SK-N-SH treated with all-trans-retinoic acid at 6 μM for 48 hours (cell line): ENCODE data around the gene PRKAA2.
A peak's percentile ranks its signal among the peaks of the same experiment; 100 is the strongest.

Experiments
- ATAC-seq: fragments of 200-7000 bp; cut with Tn5 transposase; 3 replicates; pipeline ENCODE4 v1.9.1; 2020; ENCODE audit warnings: mild to moderate bottlenecking, moderate library complexity
- ARNTL ChIP-seq: fragments of 450-650 bp; formaldehyde crosslinking; IDR thresholded peaks from 2 replicates; pipeline ENCODE4 v1.5.0; 2020; ENCODE audit warnings: low read depth, mild to moderate bottlenecking, moderate library complexity, borderline replicate concordance
- BACH2 ChIP-seq: fragments of 250-450 bp; sonication (Bioruptor Pico); IDR thresholded peaks from 2 replicates; pipeline ENCODE4 v1.9.0; 2021; ENCODE audit warnings: mild to moderate bottlenecking, borderline replicate concordance
- CSDC2 ChIP-seq: fragments of 250-450 bp; sonication (Bioruptor Pico); IDR thresholded peaks from 2 replicates; pipeline ENCODE4 v1.5.0; 2020; ENCODE audit warnings: mild to moderate bottlenecking, moderate library complexity
- ESRRG ChIP-seq: fragments of 250-450 bp; sonication (Bioruptor Pico); IDR thresholded peaks from 2 replicates; pipeline ENCODE4 v1.6.1; 2021; ENCODE audit warnings: mild to moderate bottlenecking
- GLIS3 ChIP-seq: fragments of 250-450 bp; sonication (Bioruptor Pico); IDR thresholded peaks from 2 replicates; pipeline ENCODE4 v1.5.0; 2020; ENCODE audit warnings: mild to moderate bottlenecking, moderate library complexity
- ISL1 ChIP-seq: fragments of 250-450 bp; sonication (Bioruptor Pico); IDR thresholded peaks from 2 replicates; pipeline ENCODE4 v2.1.2; 2022; ENCODE audit warnings: mild to moderate bottlenecking, moderate library complexity
- OSR1 ChIP-seq: fragments of 250-450 bp; sonication (Bioruptor Pico); IDR thresholded peaks from 2 replicates; pipeline ENCODE4 v1.8.0; 2022; ENCODE audit warnings: moderate library complexity, mild to moderate bottlenecking, inconsistent platforms
- PPARA ChIP-seq: fragments of 250-450 bp; sonication (Bioruptor Pico); IDR thresholded peaks from 2 replicates; pipeline ENCODE4 v1.5.0; 2020; ENCODE audit warnings: mild to moderate bottlenecking, borderline replicate concordance
- RARB ChIP-seq: fragments of 250-450 bp; sonication (Bioruptor Pico); IDR thresholded peaks from 2 replicates; pipeline ENCODE4 v1.8.0; 2021; ENCODE audit warnings: mild to moderate bottlenecking, moderate library complexity
- SNAI2 ChIP-seq: fragments of 250-450 bp; sonication (Bioruptor Pico); IDR thresholded peaks from 2 replicates; pipeline ENCODE4 v1.5.0; 2020; ENCODE audit warnings: mild to moderate bottlenecking, moderate library complexity
- TCF4 ChIP-seq: fragments of 250-450 bp; sonication (Bioruptor Pico); IDR thresholded peaks from 2 replicates; pipeline ENCODE4 v1.8.0; 2021; ENCODE audit warnings: mild to moderate bottlenecking, moderate library complexity, borderline replicate concordance
- TOX ChIP-seq: fragments of 250-450 bp; sonication (Bioruptor Pico); IDR thresholded peaks from 2 replicates; pipeline ENCODE4 v1.8.0; 2021; ENCODE audit warnings: mild to moderate bottlenecking, moderate library complexity, borderline replicate concordance
- ZC3H10 ChIP-seq: fragments of 250-450 bp; sonication (Bioruptor Pico); IDR thresholded peaks from 2 replicates; pipeline ENCODE4 v1.5.1; 2021; ENCODE audit warnings: mild to moderate bottlenecking, moderate library complexity
- ZFP3 ChIP-seq: fragments of 250-450 bp; sonication (Bioruptor Pico); IDR thresholded peaks from 2 replicates; pipeline ENCODE4 v1.5.0; 2020; ENCODE audit warnings: mild to moderate bottlenecking, moderate library complexity
- ZFP30 ChIP-seq: fragments of 450-650 bp; formaldehyde crosslinking; IDR thresholded peaks from 2 replicates; pipeline ENCODE4 v1.5.0; 2022; ENCODE audit warnings: mild to moderate bottlenecking, moderate library complexity
- ZNF565 ChIP-seq: fragments of 450-650 bp; formaldehyde crosslinking; conservative IDR thresholded peaks from 2 replicates; pipeline ENCODE4 v1.5.0; 2020; ENCODE audit warnings: low read depth, mild to moderate bottlenecking, moderate library complexity
- ZNF70 ChIP-seq: fragments of 450-650 bp; formaldehyde crosslinking; IDR thresholded peaks from 2 replicates; pipeline ENCODE4 v1.5.0; 2020; ENCODE audit warnings: mild to moderate bottlenecking, moderate library complexity
- ZNF8 ChIP-seq: fragments of 450-650 bp; formaldehyde crosslinking; IDR thresholded peaks from 2 replicates; pipeline ENCODE4 v1.5.0; 2020; ENCODE audit warnings: mild to moderate bottlenecking, moderate library complexity
- TF ChIP-seq, protein P1 (sequence below): fragments of 250-450 bp; sonication (Bioruptor Pico); IDR thresholded peaks from 2 replicates; pipeline ENCODE4 v1.8.0; 2021; ENCODE audit warnings: low read depth, mild to moderate bottlenecking, moderate library complexity, borderline replicate concordance
- TF ChIP-seq, protein P2 (sequence below): fragments of 250-450 bp; sonication (Bioruptor Pico); IDR thresholded peaks from 2 replicates; pipeline ENCODE4 v1.5.0; 2020; ENCODE audit warnings: mild to moderate bottlenecking, moderate library complexity
- TF ChIP-seq, protein P3 (sequence below): fragments of 250-450 bp; sonication (Bioruptor Pico); IDR thresholded peaks from 2 replicates; pipeline ENCODE4 v1.5.1; 2020; ENCODE audit warnings: low read depth, mild to moderate bottlenecking, moderate library complexity
- TF ChIP-seq, protein P4 (sequence below): fragments of 250-450 bp; sonication (Bioruptor Pico); IDR thresholded peaks from 2 replicates; pipeline ENCODE4 v1.8.0; 2020; ENCODE audit warnings: mild to moderate bottlenecking, moderate library complexity, borderline replicate concordance
- TF ChIP-seq, protein P5 (sequence below): fragments of 250-450 bp; sonication (Bioruptor Pico); IDR thresholded peaks from 2 replicates; pipeline ENCODE4 v1.5.1; 2021; ENCODE audit warnings: mild to moderate bottlenecking, moderate library complexity

PRKAA2 gene

DNA sequence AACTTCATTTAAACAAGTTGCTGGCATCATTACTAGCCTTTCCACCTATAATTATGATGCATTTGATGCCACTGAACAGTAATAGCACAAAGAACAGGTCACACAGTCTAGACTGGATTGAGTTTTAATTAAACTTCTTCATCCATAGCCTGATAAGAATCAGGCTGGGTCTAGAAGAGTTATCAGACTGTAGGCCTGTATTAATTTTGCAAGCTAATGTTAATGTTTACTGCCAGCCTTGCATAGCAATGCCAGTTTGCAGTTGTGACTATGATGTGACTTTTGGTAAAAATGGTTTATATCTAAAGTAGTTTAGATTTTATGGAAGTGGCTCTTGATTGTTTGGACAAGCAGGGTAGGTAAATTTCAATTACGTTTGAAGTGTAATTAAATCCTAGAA lies 68.0 kb downstream of the PRKAA2 start:
- TF ChIP-seq ZNF8 = no peak
- no peak for TF ChIP-seq OSR1
- no peak for TF ChIP-seq RARB (CRISPR knock-in tag)
- no peak for TF ChIP-seq TCF4
- TF ChIP-seq ESRRG (CRISPR knock-in tag) = no peak
- TF ChIP-seq ZFP3 = no peak
- TF ChIP-seq ZNF565 (CRISPR knock-in tag) = no peak
- TF ChIP-seq, protein P1, sequence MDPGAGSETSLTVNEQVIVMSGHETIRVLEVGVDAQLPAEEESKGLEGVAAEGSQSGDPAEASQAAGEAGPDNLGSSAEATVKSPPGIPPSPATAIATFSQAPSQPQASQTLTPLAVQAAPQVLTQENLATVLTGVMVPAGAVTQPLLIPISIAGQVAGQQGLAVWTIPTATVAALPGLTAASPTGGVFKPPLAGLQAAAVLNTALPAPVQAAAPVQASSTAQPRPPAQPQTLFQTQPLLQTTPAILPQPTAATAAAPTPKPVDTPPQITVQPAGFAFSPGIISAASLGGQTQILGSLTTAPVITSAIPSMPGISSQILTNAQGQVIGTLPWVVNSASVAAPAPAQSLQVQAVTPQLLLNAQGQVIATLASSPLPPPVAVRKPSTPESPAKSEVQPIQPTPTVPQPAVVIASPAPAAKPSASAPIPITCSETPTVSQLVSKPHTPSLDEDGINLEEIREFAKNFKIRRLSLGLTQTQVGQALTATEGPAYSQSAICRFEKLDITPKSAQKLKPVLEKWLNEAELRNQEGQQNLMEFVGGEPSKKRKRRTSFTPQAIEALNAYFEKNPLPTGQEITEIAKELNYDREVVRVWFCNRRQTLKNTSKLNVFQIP (CRISPR knock-in tag) = no peak
- no peak for TF ChIP-seq ZC3H10 (CRISPR knock-in tag)
- no peak for TF ChIP-seq GLIS3 (CRISPR knock-in tag)
- TF ChIP-seq TOX (CRISPR knock-in tag) = no peak
- TF ChIP-seq ARNTL (CRISPR knock-in tag) = no peak
- TF ChIP-seq SNAI2 (CRISPR knock-in tag) = no peak
- TF ChIP-seq BACH2 (CRISPR knock-in tag) = no peak
- TF ChIP-seq, protein P2, sequence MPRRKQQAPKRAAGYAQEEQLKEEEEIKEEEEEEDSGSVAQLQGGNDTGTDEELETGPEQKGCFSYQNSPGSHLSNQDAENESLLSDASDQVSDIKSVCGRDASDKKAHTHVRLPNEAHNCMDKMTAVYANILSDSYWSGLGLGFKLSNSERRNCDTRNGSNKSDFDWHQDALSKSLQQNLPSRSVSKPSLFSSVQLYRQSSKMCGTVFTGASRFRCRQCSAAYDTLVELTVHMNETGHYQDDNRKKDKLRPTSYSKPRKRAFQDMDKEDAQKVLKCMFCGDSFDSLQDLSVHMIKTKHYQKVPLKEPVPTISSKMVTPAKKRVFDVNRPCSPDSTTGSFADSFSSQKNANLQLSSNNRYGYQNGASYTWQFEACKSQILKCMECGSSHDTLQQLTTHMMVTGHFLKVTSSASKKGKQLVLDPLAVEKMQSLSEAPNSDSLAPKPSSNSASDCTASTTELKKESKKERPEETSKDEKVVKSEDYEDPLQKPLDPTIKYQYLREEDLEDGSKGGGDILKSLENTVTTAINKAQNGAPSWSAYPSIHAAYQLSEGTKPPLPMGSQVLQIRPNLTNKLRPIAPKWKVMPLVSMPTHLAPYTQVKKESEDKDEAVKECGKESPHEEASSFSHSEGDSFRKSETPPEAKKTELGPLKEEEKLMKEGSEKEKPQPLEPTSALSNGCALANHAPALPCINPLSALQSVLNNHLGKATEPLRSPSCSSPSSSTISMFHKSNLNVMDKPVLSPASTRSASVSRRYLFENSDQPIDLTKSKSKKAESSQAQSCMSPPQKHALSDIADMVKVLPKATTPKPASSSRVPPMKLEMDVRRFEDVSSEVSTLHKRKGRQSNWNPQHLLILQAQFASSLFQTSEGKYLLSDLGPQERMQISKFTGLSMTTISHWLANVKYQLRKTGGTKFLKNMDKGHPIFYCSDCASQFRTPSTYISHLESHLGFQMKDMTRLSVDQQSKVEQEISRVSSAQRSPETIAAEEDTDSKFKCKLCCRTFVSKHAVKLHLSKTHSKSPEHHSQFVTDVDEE (CRISPR knock-in tag) = no peak
- TF ChIP-seq, protein P3, sequence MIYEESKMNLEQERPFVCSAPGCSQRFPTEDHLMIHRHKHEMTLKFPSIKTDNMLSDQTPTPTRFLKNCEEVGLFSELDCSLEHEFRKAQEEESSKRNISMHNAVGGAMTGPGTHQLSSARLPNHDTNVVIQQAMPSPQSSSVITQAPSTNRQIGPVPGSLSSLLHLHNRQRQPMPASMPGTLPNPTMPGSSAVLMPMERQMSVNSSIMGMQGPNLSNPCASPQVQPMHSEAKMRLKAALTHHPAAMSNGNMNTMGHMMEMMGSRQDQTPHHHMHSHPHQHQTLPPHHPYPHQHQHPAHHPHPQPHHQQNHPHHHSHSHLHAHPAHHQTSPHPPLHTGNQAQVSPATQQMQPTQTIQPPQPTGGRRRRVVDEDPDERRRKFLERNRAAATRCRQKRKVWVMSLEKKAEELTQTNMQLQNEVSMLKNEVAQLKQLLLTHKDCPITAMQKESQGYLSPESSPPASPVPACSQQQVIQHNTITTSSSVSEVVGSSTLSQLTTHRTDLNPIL (CRISPR knock-in tag) = no peak
- TF ChIP-seq ZFP30 (CRISPR knock-in tag) = no peak
- no peak for ATAC-seq

DNA sequence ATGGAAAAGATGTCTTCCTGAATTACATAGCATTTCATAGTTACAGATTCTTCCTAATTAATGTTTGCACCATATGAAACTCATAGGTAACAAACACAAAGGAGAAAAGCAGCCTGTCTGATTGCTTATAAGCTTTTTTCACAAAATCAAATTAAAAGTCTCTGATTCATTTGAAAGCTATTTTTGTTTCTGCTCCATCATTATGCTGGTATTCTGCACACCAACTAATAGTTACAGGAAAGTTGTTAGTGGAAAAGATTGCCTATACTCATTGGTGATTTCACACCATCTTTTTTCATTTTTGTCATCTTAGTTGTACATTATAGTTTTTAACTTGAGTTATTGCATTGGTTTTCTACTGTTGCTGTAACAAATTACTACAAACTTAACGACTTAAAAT lies 70.0 kb downstream of the PRKAA2 start:
- TF ChIP-seq ARNTL (CRISPR knock-in tag) (no peak), TCF4 (no peak), ZNF8 (no peak), PPARA (CRISPR knock-in tag) (no peak), CSDC2 (CRISPR knock-in tag) (no peak), ESRRG (CRISPR knock-in tag) (no peak), ISL1 (CRISPR knock-in tag) (peak; percentile 46), ZC3H10 (CRISPR knock-in tag) (0 out of 2 replicates have a peak, but pooled peaks have one; percentile 3), OSR1 (no peak)
- TF ChIP-seq, protein P4, sequence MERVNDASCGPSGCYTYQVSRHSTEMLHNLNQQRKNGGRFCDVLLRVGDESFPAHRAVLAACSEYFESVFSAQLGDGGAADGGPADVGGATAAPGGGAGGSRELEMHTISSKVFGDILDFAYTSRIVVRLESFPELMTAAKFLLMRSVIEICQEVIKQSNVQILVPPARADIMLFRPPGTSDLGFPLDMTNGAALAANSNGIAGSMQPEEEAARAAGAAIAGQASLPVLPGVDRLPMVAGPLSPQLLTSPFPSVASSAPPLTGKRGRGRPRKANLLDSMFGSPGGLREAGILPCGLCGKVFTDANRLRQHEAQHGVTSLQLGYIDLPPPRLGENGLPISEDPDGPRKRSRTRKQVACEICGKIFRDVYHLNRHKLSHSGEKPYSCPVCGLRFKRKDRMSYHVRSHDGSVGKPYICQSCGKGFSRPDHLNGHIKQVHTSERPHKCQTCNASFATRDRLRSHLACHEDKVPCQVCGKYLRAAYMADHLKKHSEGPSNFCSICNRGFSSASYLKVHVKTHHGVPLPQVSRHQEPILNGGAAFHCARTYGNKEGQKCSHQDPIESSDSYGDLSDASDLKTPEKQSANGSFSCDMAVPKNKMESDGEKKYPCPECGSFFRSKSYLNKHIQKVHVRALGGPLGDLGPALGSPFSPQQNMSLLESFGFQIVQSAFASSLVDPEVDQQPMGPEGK (CRISPR knock-in tag) = no peak
- no peak for ATAC-seq

DNA sequence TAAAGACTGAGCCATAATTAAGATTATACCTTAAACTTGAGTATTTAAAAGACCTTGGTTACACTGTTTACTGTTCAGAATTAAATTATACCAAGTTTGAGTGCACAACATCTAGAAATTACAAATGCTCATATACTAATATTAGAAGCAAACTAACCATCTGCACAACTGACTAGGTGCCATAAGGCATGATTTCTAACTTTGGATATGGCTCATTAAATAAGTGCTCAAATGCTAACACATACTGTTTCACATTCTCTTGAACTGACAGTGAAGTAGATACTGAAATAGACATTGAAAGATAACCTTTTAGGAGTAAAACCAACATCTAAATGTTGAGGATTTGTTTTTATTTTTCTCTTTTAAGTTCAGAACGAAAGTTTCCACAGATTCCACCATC lies 74.1 kb downstream of the PRKAA2 start:
- ATAC-seq = no peak
- TF ChIP-seq, protein P5, sequence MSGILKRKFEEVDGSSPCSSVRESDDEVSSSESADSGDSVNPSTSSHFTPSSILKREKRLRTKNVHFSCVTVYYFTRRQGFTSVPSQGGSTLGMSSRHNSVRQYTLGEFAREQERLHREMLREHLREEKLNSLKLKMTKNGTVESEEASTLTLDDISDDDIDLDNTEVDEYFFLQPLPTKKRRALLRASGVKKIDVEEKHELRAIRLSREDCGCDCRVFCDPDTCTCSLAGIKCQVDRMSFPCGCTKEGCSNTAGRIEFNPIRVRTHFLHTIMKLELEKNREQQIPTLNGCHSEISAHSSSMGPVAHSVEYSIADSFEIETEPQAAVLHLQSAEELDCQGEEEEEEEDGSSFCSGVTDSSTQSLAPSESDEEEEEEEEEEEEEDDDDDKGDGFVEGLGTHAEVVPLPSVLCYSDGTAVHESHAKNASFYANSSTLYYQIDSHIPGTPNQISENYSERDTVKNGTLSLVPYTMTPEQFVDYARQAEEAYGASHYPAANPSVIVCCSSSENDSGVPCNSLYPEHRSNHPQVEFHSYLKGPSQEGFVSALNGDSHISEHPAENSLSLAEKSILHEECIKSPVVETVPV (CRISPR knock-in tag) = no peak
- TF ChIP-seq PPARA (CRISPR knock-in tag) (no peak), ZC3H10 (CRISPR knock-in tag) (no peak), GLIS3 (CRISPR knock-in tag) (no peak), ARNTL (CRISPR knock-in tag) (no peak), SNAI2 (CRISPR knock-in tag) (no peak), ZFP3 (no peak), CSDC2 (CRISPR knock-in tag) (no peak), RARB (CRISPR knock-in tag) (no peak), BACH2 (CRISPR knock-in tag) (no peak), ISL1 (CRISPR knock-in tag) (no peak), ZNF565 (CRISPR knock-in tag) (no peak), ZNF70 (CRISPR knock-in tag) (no peak)
- TF ChIP-seq, protein P1 (CRISPR knock-in tag) = no peak
